Astrocyte of the cerebellum (primary cell): ENCODE measurements around the gene C10orf90.
A peak's percentile ranks its signal among the peaks of the same experiment; 100 is the strongest.

Experiments
- DNase-seq: peaks from one replicate; pipeline ENCODE4 v3.0.0-alpha.2; 2011; ENCODE audit warnings: low read depth
- H3K4me3 ChIP-seq: 2 replicates; pipeline ENCODE4 v1.5.1; 2011; ENCODE audit warnings: mild to moderate bottlenecking, low read depth, low read length, moderate library complexity
- in situ Hi-C: cut with HindIII; loops from 2 replicates; pipeline ENCODE4 v1.10.0; 2017; ENCODE audit warnings: low sequenced_read_pairs
- TF ChIP-seq, protein P1 (sequence below): IDR thresholded peaks from 2 replicates; pipeline ENCODE4 v1.5.1; 2012; ENCODE audit warnings: low read length, low read depth, moderate library complexity, mild to moderate bottlenecking; ENCODE audit errors: missing control alignments

C10orf90 gene

DNA sequence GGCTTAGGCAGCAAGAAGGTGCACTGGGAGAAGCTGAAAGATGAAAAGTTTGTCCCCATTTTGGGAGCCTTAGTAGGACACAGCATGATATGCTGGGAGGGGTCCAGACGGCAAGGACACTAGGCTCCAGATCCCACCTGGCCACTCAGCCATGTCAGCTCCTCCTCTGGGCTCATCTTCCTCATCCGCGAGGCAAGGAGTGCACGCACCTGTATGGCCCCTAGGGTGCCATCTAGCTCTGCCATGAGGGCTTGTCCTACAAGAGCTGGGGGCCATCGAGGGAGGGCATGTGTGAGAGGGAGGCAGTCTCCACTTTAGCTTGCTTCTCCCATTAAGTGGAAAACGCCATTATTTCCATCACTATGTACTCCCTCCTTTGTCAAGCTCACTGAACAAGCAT lies 146.0 kb downstream of the C10orf90 start:
- TF ChIP-seq, protein P1, sequence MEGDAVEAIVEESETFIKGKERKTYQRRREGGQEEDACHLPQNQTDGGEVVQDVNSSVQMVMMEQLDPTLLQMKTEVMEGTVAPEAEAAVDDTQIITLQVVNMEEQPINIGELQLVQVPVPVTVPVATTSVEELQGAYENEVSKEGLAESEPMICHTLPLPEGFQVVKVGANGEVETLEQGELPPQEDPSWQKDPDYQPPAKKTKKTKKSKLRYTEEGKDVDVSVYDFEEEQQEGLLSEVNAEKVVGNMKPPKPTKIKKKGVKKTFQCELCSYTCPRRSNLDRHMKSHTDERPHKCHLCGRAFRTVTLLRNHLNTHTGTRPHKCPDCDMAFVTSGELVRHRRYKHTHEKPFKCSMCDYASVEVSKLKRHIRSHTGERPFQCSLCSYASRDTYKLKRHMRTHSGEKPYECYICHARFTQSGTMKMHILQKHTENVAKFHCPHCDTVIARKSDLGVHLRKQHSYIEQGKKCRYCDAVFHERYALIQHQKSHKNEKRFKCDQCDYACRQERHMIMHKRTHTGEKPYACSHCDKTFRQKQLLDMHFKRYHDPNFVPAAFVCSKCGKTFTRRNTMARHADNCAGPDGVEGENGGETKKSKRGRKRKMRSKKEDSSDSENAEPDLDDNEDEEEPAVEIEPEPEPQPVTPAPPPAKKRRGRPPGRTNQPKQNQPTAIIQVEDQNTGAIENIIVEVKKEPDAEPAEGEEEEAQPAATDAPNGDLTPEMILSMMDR = no peak
- in situ Hi-C loops = no loop called here
- no peak for DNase-seq
- H3K4me3 ChIP-seq = no peak overlapping the region

DNA sequence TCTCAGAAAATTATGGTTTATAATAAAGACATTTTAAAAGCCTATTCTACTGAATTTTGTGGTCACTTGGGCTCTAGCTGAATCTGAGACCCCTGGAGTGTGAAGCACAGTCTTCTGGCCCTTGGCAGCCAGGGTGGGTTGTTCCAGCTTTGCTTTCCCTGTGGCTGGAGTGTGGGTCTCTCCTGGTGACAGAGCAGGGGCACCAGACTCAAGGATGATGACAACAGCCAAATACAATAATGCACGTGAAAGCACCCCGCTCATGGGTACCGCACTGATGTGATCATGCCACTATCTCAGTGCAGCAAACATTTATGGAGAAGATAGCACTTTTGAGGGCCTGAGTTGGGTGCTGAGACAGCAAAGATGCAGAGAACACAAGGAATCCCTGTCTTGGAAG lies 147.4 kb downstream of the C10orf90 start:
- H3K4me3 ChIP-seq = no peak overlapping the region
- TF ChIP-seq, protein P1 = no peak
- DNase-seq = no peak
- in situ Hi-C loops = no loop called here

DNA sequence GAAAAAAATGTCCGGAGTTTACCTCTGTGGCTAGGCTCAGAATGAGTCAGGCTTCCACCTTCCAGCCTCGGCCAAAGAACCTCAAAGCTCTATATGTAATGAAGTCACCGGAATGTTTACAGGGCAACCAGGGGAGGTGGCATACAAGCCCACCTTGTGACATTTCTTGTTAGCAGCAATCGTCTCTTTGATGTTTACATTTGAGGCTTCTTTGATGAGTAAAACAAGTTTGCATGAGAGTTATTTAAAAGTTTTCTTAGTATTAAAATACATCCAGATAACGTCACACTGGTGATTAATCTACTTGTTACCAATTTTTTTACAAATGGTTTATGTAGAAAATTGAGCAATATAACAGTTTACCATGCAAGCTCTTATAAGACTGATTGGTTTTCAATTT lies 149.1 kb downstream of the C10orf90 start:
- TF ChIP-seq, protein P1 = no peak
- H3K4me3 ChIP-seq = no peak overlapping the region
- peak; percentile 26 for DNase-seq
- in situ Hi-C loops = no loop called here

DNA sequence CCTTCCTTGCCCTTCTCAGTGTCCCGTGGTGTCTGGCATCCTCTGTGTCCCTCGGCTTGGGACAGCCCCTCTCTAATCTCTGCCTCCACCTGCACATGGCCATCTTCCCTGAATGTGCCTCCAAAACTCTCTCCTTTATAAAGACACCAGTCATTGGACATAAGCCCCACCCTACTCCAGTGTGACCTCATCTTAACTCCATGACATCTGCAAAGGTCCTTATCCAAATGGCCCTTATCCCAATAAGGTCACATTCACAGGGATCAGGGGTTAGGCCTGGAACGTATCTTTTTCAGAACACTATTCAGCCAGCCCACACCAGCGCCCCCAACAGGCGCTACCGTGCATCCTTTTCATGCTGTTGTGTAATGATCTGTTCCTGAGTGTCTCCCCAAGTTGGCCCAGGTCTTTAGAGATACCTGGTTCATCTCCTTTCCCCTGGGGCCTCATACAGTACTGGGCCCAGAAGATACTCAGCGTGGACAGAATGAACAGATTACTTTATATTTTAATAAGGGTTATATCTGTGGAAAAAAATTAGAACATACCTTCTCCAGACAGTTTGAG lies 149.7 kb downstream of the C10orf90 start:
- in situ Hi-C loops = no loop called here
- no peak overlapping the region for H3K4me3 ChIP-seq
- TF ChIP-seq, protein P1 = peak; percentile 23
- no peak for DNase-seq

DNA sequence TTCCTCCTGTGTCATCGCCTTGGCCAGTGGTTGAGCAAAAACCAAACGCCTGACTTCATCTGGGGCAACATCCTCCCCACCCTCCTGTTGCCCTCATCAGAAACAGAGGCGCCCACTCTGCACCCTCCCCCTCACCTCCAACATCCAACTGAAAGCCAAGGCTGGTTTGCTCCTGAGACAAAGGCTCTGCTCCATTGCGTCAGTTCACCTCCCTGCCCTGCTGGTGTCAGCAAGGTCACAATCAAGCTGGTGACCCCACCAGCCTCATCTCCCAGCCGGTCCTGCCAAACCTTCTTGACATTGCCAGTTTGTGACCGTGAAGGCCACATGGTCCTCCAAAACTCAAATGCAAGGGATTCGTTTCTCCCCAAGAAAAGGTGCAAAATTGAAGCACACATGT lies 150.5 kb downstream of the C10orf90 start:
- no peak for DNase-seq
- TF ChIP-seq, protein P1 = no peak
- no peak overlapping the region for H3K4me3 ChIP-seq
- in situ Hi-C loops = no loop called here

DNA sequence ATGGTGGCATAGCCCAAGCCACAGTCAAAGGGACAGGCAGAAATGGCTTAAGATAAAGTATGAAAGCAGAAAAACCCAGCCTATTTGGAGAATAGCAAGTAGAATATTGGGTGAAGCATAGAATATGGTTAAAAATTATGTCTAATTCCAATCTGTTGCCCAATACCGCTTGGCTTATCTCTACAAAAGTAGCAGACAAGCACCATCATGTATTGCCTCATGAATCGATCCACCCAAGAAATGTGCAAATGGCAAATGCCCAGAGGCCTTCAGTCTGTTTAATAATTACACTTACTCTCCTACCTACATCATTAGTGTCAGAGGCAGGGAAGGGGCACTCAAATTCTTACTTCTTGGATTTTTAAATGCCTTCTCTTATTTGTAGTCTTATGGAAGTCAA lies 151.3 kb downstream of the C10orf90 start:
- no peak overlapping the region for H3K4me3 ChIP-seq
- TF ChIP-seq, protein P1 = no peak
- no peak for DNase-seq
- in situ Hi-C loops = no loop called here
